ENCODE measurements around the gene BCR. TPM values are rescaled to one million over a fixed set of nuclear protein-coding genes. Genes with fewer than 3 reads are reported as not detected.

The BCR gene
- total RNA-seq, 1 experiment from 2014 or later, result 77.0 TPM

DNA sequence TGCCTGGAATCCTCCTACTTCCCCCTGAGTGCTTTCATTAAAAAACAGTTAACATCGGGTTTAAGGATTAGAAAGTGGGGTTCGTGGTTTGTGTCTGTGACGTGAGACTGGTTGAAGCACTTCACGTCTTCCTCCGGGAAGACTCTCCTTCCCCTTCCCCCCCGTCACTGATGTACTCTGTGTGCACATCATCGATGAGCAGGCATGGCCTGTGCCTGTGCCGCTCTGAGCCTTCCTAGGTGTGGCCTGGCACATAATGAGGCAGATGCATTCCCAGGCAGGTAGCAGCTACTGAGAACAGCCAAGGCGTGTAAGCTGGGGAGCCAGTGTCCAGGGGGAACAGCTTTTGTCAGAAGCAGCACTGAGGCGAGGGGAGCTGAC, 93.8 kb downstream of the BCR start:
- Histone ChIP-seq H2AK5ac (ENCODE audit: insufficient read length, low read length) (no peak overlapping the region), H3T11ph (ENCODE audit: low read length) (no peak overlapping the region), H4K20me1 (ENCODE audit: control insufficient read depth, insufficient read depth, insufficient read length) (no peaks in the 10 kb centered on the region), H3K79me1 (ENCODE audit: insufficient read depth, low read depth, low read length, poor library complexity, severe bottlenecking) (no peaks in the 10 kb centered on the region), H2BK5ac (ENCODE audit: insufficient read length, low read length) (no peak overlapping the region), H3K14ac (ENCODE audit: insufficient read depth, low read length) (no peak overlapping the region), H3K27me3 (ENCODE audit: insufficient read depth, low read length) (no peaks in the 10 kb centered on the region), H3K4me1 (ENCODE audit: insufficient read depth, low read length) (peaks cover 7% of the 10 kb centered on the region; the same call in 1 of the 2 replicates), H2BK20ac (ENCODE audit: low read depth, low read length, poor library complexity, severe bottlenecking) (no peak overlapping the region), H3K27ac (ENCODE audit: insufficient read length, low read depth, low read length) (no peak overlapping the region), H2BK12ac (ENCODE audit: insufficient read length, low read depth, low read length) (no peak overlapping the region), H3K23me2 (ENCODE audit: insufficient read length, low read depth, low read length, poor library complexity, severe bottlenecking) (no peaks in the 10 kb centered on the region), H4K5ac (ENCODE audit: insufficient read length, low read depth, low read length) (no peak overlapping the region), H3K9me3 (ENCODE audit: control insufficient read depth, low read depth, low read length) (no peaks in the 10 kb centered on the region), H3K4ac (ENCODE audit: low read depth, low read length) (no peak overlapping the region), H2AFZ (ENCODE audit: low read length) (no peak overlapping the region), H3K9ac (ENCODE audit: extremely low read depth, insufficient read length, low read length) (no peak overlapping the region), H3K56ac (ENCODE audit: insufficient read length, low read depth, low read length) (no peak overlapping the region), H2BK15ac (ENCODE audit: low read depth, low read length) (no peak overlapping the region), H3K79me2 (ENCODE audit: insufficient read depth, low read length) (no peaks in the 10 kb centered on the region), H2BK120ac (ENCODE audit: low read depth, low read length, poor library complexity, severe bottlenecking) (no peak overlapping the region), H4K91ac (ENCODE audit: insufficient read length, low read depth, low read length) (no peak overlapping the region), H4K8ac (replicated peaks; ENCODE audit: insufficient read length, low read depth, low read length) (no peak overlapping the region), H3K23ac (ENCODE audit: insufficient read length, low read depth, low read length) (no peak overlapping the region), H3K18ac (ENCODE audit: insufficient read length, low read depth, low read length) (no peak overlapping the region), H3K4me2 (ENCODE audit: insufficient read depth, insufficient read length, low read length) (no peak overlapping the region)
- peaks cover 24 to 75% (median 65%) of the 10 kb centered on the region in 3 experiments for H3K36me3 Mint-ChIP-seq (ENCODE audit: insufficient read depth in 1 of 3, low read depth in 3 of 3)
- no peak overlapping the region for H3K4me3 Mint-ChIP-seq
- H3K27me3 Mint-ChIP-seq (ENCODE audit: low read depth), result no peaks in the 10 kb centered on the region
- H3K4me1 Mint-ChIP-seq, result peaks cover 15 to 18% of the 10 kb centered on the region in 2 experiments
- no CpG with 5 or more reads among the region's 10 CpGs for whole genome bisulfite sequencing (ENCODE audit: extremely low coverage, insufficient read length, low lambda C conversion rate)
- H3K27ac Mint-ChIP-seq, result peak overlapping the region in 1 of 3 experiments; percentile 52; a peak in 1 of 7 replicates
- H3K9me3 Mint-ChIP-seq, result no peaks in the 10 kb centered on the region
- DNase-seq, result no peak
- TF ChIP-seq, protein P1, sequence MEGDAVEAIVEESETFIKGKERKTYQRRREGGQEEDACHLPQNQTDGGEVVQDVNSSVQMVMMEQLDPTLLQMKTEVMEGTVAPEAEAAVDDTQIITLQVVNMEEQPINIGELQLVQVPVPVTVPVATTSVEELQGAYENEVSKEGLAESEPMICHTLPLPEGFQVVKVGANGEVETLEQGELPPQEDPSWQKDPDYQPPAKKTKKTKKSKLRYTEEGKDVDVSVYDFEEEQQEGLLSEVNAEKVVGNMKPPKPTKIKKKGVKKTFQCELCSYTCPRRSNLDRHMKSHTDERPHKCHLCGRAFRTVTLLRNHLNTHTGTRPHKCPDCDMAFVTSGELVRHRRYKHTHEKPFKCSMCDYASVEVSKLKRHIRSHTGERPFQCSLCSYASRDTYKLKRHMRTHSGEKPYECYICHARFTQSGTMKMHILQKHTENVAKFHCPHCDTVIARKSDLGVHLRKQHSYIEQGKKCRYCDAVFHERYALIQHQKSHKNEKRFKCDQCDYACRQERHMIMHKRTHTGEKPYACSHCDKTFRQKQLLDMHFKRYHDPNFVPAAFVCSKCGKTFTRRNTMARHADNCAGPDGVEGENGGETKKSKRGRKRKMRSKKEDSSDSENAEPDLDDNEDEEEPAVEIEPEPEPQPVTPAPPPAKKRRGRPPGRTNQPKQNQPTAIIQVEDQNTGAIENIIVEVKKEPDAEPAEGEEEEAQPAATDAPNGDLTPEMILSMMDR (conservative IDR thresholded peaks at IDR 0.05), result no peak
